GM12801 (cell line): ENCODE data around the gene SPINK9.

Experiments used
- TF ChIP-seq, protein P1 (sequence below): IDR thresholded peaks from one replicate; pipeline ENCODE4 v1.5.1; 2011; ENCODE audit warnings: control low read depth; ENCODE audit not compliant: insufficient read length; ENCODE audit errors: extremely low read depth

The SPINK9 gene

DNA sequence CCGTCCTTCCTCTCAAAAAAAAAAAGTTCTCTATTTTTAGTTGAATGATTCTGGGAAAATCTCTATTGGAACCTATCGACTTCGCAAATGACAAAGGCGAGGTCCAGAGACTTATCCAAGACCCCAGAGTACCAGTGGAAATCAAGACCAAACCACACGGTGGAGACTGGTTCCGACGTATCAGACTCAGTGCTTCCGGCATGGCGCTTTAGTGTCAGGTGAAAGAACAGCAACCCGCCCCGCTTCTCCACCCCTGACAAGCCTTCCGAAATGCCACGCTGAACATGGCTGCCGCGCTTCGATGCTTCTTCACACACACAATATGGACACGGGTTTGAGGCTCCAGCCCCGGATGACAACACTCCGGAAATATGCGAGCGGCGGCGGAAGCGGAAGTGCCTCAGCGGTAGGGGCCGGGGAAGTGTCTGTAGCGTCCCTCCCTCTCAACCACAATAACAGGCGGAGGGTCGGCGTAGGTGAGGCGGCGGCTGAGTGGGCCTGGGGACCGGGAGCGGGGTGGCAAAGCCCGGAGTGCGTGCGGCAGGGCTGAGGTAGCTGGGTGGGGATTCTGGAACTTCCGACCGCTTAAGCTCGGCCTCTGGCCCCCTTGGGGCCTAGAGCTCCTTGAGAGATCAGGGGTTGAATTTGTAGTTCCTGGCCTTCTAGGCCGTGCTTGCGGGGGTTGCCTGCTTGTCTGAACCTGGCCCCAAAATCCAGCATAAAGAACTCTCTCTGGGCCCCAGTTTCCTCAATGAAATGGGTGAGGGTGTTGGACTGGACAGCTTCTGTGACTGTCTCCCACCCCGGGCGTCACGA, 48.4 kb downstream of the SPINK9 start, which contains the start of gene FBXO38:
Gene FBXO38 (plus strand): TSS at position 395 of the 816 bp plus-strand sequence. CDS start 10,819 bp downstream, outside the sequence.
- TF ChIP-seq, protein P1, sequence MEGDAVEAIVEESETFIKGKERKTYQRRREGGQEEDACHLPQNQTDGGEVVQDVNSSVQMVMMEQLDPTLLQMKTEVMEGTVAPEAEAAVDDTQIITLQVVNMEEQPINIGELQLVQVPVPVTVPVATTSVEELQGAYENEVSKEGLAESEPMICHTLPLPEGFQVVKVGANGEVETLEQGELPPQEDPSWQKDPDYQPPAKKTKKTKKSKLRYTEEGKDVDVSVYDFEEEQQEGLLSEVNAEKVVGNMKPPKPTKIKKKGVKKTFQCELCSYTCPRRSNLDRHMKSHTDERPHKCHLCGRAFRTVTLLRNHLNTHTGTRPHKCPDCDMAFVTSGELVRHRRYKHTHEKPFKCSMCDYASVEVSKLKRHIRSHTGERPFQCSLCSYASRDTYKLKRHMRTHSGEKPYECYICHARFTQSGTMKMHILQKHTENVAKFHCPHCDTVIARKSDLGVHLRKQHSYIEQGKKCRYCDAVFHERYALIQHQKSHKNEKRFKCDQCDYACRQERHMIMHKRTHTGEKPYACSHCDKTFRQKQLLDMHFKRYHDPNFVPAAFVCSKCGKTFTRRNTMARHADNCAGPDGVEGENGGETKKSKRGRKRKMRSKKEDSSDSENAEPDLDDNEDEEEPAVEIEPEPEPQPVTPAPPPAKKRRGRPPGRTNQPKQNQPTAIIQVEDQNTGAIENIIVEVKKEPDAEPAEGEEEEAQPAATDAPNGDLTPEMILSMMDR, result no peak

DNA sequence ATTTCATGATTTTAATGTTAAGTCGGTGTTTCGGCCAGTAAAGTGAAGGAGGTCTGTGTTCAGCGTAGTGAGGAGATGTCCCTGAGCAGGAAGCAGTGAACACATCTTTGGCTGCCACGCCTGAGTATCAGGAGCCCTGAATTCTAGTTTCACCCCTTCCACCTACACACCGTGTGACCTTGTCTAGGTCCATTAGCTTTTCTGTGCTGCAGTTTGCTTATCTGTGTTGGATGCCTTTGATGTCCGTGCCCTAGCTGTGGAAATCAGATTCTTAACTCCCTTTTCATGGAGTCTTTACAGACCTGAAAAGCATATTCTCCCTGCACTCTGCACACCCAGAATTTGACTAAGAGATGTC, 49.0 kb downstream of the SPINK9 start:
- TF ChIP-seq, protein P1, result no peak

DNA sequence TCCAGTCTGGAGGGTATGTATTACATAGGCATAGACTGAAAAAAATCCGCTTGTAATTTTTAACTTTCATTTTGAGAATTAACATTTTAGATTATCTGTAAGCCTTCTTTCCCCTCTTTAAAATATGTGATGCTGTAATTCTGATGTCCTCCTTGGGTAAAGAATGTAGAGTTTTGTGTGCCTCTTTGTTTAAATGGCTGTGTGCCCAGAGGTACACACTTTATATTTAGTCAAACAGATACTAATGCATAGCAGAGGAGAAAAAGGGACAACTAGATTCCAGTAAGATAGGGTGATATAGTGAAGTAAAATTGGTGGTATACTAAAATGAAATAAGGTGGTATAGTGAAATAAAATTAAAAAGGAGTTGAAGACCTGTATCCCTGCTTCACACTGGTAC, 49.7 kb downstream of the SPINK9 start:
- TF ChIP-seq, protein P1, result no peak

DNA sequence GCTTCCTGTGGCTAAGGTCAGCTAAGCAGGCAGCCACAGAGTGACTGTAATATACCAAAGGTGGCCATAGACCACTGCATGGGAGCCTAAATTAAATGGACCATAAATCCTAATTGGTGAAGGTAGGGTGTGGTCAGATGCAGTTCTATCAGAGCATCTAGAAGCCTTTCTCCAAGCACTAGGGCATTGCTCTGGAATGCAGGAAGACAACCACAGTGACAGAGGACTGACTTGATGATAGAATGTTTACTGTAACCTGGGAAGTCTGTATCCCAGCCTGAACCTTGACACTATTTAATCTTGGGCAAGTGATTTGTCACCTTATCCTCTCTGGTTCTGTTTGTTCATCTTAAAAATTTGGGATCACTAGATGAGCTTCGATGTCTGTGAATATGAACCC, 50.7 kb downstream of the SPINK9 start:
- TF ChIP-seq, protein P1, result no peak

DNA sequence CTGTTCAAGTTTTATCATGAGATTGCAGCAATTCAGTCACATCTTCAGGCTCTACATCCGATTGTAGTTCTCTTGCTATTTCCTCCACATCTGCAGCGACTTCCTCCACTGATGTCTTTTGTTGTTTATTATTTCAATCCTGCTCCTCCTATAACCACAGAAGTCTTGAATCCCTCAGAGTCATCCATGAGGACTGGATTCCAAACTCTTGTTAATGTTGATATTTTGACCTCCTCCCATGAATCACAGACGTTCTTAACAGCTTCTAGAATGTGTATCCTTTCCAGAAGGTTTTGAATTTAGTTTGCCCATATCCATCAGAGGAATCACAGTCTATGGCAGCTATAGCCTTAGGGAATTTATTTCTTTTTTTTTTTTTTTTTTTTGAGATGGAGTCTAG, 52.0 kb downstream of the SPINK9 start:
- TF ChIP-seq, protein P1, result no peak

DNA sequence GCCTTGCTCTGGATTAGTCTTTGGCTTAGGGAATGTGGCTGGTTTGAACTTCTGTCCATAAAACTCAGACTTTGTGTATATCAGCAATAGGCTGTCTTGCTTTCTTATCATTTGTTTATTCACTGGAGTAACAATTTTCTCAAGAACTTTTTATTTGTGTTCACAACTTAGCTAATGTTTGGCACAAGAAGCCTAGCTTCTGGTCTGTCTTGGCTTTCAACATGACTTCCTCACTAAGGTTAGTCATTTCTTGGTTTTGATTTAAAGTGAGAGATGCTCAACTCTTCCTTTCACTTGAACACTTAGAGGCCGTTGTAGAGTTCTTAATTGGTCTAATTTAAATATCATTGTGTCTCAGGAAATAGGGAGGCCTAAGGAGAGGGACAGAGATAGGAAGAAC, 53.3 kb downstream of the SPINK9 start:
- TF ChIP-seq, protein P1, result no peak
